ENCODE data around the gene GSDMA.

Gene GSDMA

DNA sequence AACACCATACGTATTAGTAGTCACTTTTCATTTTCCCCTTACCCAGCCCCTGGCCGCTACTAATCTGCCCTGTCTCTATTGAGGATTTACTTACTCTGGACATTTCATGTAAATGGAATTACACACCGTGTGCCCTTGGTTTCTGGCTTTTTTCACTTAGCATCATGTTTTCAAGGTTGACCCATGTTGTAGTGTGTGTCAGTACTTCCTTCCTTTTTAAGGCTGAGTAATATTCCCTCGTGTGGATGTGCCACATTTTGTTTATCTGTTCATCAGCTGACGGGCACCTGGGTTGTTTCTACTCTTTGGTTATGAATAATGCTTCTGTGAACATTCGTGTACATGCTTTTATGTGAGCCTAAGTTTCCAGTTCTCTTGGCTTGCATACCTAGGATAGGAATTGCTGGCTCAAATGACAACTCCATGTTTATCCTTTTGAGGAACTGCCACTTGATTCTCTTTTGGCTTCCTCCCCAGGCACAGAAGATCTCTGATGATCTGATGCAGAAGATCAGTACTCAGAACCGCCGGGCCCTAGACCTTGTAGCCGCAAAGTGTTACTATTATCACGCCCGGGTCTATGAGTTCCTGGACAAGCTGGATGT, 25.5 kb downstream of the GSDMA start:
- no peak overlapping the region for H3K4me2 ChIP-seq (ENCODE audit: low read length)
- H3K9ac ChIP-seq (ENCODE audit: low read length): no peak overlapping the region
- H2AFZ ChIP-seq (ENCODE audit: low read depth, low read length): no peak overlapping the region
- no peaks in the 10 kb centered on the region for H4K20me1 ChIP-seq (ENCODE audit: insufficient read depth, low read length)
- no peaks in the 10 kb centered on the region for H3K9me3 ChIP-seq (ENCODE audit: insufficient read depth, low read length)
- H3K79me2 ChIP-seq (ENCODE audit: low read length): peaks cover 9% of the 10 kb centered on the region
- no peak overlapping the region for H3K4me3 ChIP-seq (ENCODE audit: low read length)
- TF ChIP-seq EZH2phosphoT487 (IDR thresholded peaks at IDR 0.05; ENCODE audit: low read depth): no peak
- no peaks in the 10 kb centered on the region for H3K27me3 ChIP-seq (ENCODE audit: low read depth, low read length)
- H3K27ac ChIP-seq (ENCODE audit: low read length): no peak overlapping the region
- peaks cover 71% of the 10 kb centered on the region for H3K36me3 ChIP-seq (replicated peaks; ENCODE audit: low read depth, low read length)
- no peaks in the 10 kb centered on the region for H3K4me1 ChIP-seq (ENCODE audit: low read length)

DNA sequence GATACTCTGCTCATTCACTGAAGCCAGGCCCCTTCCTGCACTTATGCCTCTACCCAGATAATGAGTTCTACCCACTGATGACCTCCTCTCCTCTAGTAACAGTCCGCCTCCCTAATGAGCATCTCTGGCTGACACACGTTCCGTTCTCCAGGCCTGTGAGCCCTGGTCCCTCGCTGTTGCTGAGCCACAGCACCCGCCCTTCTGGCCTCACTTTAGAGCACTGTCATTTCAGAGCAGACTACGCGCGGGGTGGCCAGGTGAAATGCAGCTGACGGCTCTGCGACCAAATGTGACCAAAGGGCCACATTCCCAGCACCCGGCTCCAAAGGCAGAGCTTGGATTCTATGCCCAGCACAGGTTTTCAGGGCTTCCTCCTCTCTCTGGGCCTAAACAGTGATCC, 31.6 kb downstream of the GSDMA start:
- Histone ChIP-seq H3K36me3 (replicated peaks; ENCODE audit: low read depth, low read length) (peaks cover 62% of the 10 kb centered on the region), H3K4me2 (ENCODE audit: low read length) (no peak overlapping the region), H3K4me1 (ENCODE audit: low read length) (no peaks in the 10 kb centered on the region), H4K20me1 (ENCODE audit: insufficient read depth, low read length) (no peaks in the 10 kb centered on the region), H3K79me2 (ENCODE audit: low read length) (no peaks in the 10 kb centered on the region), H2AFZ (ENCODE audit: low read depth, low read length) (no peak overlapping the region), H3K9me3 (ENCODE audit: insufficient read depth, low read length) (no peaks in the 10 kb centered on the region), H3K27ac (ENCODE audit: low read length) (no peak overlapping the region), H3K4me3 (ENCODE audit: low read length) (no peak overlapping the region), H3K9ac (ENCODE audit: low read length) (no peak overlapping the region), H3K27me3 (ENCODE audit: low read depth, low read length) (no peaks in the 10 kb centered on the region)
- TF ChIP-seq, protein P1, sequence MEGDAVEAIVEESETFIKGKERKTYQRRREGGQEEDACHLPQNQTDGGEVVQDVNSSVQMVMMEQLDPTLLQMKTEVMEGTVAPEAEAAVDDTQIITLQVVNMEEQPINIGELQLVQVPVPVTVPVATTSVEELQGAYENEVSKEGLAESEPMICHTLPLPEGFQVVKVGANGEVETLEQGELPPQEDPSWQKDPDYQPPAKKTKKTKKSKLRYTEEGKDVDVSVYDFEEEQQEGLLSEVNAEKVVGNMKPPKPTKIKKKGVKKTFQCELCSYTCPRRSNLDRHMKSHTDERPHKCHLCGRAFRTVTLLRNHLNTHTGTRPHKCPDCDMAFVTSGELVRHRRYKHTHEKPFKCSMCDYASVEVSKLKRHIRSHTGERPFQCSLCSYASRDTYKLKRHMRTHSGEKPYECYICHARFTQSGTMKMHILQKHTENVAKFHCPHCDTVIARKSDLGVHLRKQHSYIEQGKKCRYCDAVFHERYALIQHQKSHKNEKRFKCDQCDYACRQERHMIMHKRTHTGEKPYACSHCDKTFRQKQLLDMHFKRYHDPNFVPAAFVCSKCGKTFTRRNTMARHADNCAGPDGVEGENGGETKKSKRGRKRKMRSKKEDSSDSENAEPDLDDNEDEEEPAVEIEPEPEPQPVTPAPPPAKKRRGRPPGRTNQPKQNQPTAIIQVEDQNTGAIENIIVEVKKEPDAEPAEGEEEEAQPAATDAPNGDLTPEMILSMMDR (IDR thresholded peaks at IDR 0.05; ENCODE audit: low read depth, low read length): no peak
- TF ChIP-seq EZH2phosphoT487 (IDR thresholded peaks at IDR 0.05; ENCODE audit: low read depth): no peak

DNA sequence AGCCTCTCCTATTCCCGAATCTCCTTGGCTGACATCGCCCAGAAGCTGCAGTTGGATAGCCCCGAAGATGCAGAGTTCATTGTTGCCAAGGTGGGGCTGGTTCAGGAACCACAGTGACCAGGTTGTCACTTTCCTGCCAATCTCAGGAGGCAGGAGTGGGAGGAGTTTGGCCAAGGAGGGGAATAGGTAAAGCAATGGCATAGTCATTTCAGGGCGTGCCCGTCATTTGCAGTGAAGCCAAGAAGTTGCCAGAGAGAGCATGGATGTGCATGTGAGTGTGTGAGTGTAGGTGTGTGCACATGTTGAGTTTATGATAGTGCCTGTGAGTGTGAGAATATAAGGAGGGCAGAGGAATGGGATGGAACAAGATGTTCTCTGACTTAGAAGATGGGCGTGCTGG, 32.6 kb downstream of the GSDMA start:
- H3K9ac ChIP-seq (ENCODE audit: low read length): no peak overlapping the region
- H3K4me2 ChIP-seq (ENCODE audit: low read length): no peak overlapping the region
- H3K4me1 ChIP-seq (ENCODE audit: low read length): no peaks in the 10 kb centered on the region
- H4K20me1 ChIP-seq (ENCODE audit: insufficient read depth, low read length): no peaks in the 10 kb centered on the region
- H3K36me3 ChIP-seq (replicated peaks; ENCODE audit: low read depth, low read length): peaks cover 54% of the 10 kb centered on the region
- H2AFZ ChIP-seq (ENCODE audit: low read depth, low read length): no peak overlapping the region
- TF ChIP-seq EZH2phosphoT487 (IDR thresholded peaks at IDR 0.05; ENCODE audit: low read depth): no peak
- TF ChIP-seq, protein P1 (IDR thresholded peaks at IDR 0.05; ENCODE audit: low read depth, low read length): no peak
- no peak overlapping the region for H3K4me3 ChIP-seq (ENCODE audit: low read length)
- H3K27ac ChIP-seq (ENCODE audit: low read length): no peak overlapping the region
- no peaks in the 10 kb centered on the region for H3K27me3 ChIP-seq (ENCODE audit: low read depth, low read length)
- H3K79me2 ChIP-seq (ENCODE audit: low read length): no peaks in the 10 kb centered on the region
- H3K9me3 ChIP-seq (ENCODE audit: insufficient read depth, low read length): no peaks in the 10 kb centered on the region

DNA sequence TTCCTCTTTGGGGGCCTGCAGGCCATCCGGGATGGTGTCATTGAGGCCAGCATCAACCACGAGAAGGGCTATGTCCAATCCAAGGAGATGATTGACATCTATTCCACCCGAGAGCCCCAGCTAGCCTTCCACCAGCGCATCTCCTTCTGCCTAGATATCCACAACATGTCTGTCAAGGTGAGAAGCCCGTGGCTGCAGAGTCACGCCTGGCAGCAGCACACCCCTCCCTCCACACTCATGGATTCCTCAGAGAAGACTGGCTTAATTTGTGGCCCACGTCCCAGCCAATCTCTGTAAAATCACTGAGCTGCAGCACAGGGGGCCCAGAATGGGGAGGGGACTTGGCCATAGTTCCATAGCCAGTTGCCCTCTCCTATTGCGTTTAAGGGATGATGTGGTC, 33.4 kb downstream of the GSDMA start:
- Histone ChIP-seq H3K9me3 (ENCODE audit: insufficient read depth, low read length) (no peaks in the 10 kb centered on the region), H3K9ac (ENCODE audit: low read length) (no peak overlapping the region), H3K27ac (ENCODE audit: low read length) (no peak overlapping the region), H3K4me1 (ENCODE audit: low read length) (no peaks in the 10 kb centered on the region), H3K4me3 (ENCODE audit: low read length) (no peak overlapping the region), H2AFZ (ENCODE audit: low read depth, low read length) (no peak overlapping the region), H3K36me3 (replicated peaks; ENCODE audit: low read depth, low read length) (peaks cover 49% of the 10 kb centered on the region), H4K20me1 (ENCODE audit: insufficient read depth, low read length) (no peaks in the 10 kb centered on the region), H3K79me2 (ENCODE audit: low read length) (no peaks in the 10 kb centered on the region), H3K27me3 (ENCODE audit: low read depth, low read length) (no peaks in the 10 kb centered on the region), H3K4me2 (ENCODE audit: low read length) (no peak overlapping the region)
- no peak for TF ChIP-seq EZH2phosphoT487 (IDR thresholded peaks at IDR 0.05; ENCODE audit: low read depth)
- TF ChIP-seq, protein P1 (IDR thresholded peaks at IDR 0.05; ENCODE audit: low read depth, low read length): no peak
